ENCODE data around the gene MRM2.
"Not testable (repeated sequence)": the region's sequence is repeated elsewhere in the genome, so short reads cannot be mapped to it uniquely, and the experiment has no call there.

The MRM2 gene

DNA sequence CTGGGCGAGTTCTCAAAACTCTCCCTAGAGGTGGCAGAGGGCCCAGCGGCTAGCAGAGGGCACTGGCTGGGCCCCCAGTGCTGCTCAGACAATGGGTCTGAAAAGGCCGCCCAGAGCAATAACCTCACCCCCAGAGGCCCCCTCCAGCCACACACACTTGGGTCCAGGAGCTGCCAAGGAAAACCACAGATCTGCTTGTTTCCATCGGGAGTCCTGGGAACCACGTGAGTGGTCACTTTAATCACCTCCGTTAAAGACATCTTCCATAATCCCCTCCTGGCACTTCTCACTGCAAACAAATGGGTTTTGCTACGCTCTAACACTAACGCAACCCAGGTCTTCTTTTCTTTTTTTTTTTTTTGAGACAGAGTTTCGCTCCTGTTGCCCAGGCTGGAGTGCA, 30.0 kb upstream of the MRM2 start:
- Mint-ChIP-seq H3K4me1 (no peaks in the 10 kb centered on the region), H3K36me3 (peaks cover 7% of the 10 kb centered on the region), H3K4me3 (no peak overlapping the region), H3K9me3 (no peaks in the 10 kb centered on the region), H3K27ac (no peak overlapping the region)
- no peak for DNase-seq (ENCODE audit: low spot score in 2 of 2)
- no peak for ATAC-seq

GRCh38 chr7:2271273-2272026, 29.4 kb upstream of the MRM2 start:
- H3K36me3 Mint-ChIP-seq = peaks cover 7% of the 10 kb centered on the region
- no peak for ATAC-seq
- DNase-seq (ENCODE audit: low spot score in 2 of 2) = no peak
- H3K4me3 Mint-ChIP-seq = no peak overlapping the region
- no peaks in the 10 kb centered on the region for H3K4me1 Mint-ChIP-seq
- no peaks in the 10 kb centered on the region for H3K9me3 Mint-ChIP-seq
- H3K27ac Mint-ChIP-seq = no peak overlapping the region

- Mint-ChIP-seq H3K9me3 (no peaks in the 10 kb centered on the region), H3K4me1 (no peaks in the 10 kb centered on the region), H3K36me3 (peaks cover 7% of the 10 kb centered on the region), H3K4me3 (no peak overlapping the region), H3K27ac (no peak overlapping the region)
- DNase-seq (ENCODE audit: low spot score in 2 of 2) (no peak), ATAC-seq (no peak)
These were observed 28.5 kb upstream of the MRM2 start for GRCh38 chr7:2270495-2270894.

DNA sequence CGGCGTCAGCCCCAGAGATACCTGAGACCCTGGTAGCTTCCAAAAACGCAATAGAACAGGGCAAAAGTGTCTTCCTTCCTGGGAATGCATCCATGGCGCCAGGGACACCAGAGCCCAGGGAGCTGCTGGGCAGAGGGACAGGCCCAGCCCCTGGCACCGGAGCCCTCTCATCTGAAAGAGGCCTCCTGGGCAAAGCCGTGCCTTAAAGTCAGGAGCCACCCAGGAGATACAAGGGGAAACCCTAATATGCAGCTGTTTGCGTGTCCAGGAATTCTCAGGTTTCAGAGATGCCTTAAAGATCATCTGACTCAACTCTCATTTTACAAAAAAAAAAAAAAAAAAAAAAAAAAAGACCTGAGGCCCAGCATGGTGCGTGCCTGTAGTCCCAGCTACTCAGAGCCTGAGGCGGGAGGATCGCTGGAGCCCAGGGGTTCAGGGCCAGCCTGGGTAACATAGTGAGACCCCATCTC, 28.0 kb upstream of the MRM2 start:
- peaks cover 7% of the 10 kb centered on the region for H3K36me3 Mint-ChIP-seq
- H3K4me3 Mint-ChIP-seq = no peak overlapping the region
- no peak for ATAC-seq
- DNase-seq (ENCODE audit: low spot score in 2 of 2) = no peak
- no peaks in the 10 kb centered on the region for H3K9me3 Mint-ChIP-seq
- H3K4me1 Mint-ChIP-seq = no peaks in the 10 kb centered on the region
- H3K27ac Mint-ChIP-seq = no peak overlapping the region

GRCh38 chr7:2269089-2269990, 27.3 kb upstream of the MRM2 start:
- H3K27ac Mint-ChIP-seq, ATAC-seq: not testable (repeated sequence)

GRCh38 chr7:2266911-2267310, 24.9 kb upstream of the MRM2 start:
- H3K27ac Mint-ChIP-seq = no peak overlapping the region
- no peak for ATAC-seq
- no peak for DNase-seq (ENCODE audit: low spot score in 2 of 2)
- H3K9me3 Mint-ChIP-seq = no peaks in the 10 kb centered on the region
- peaks cover 3% of the 10 kb centered on the region for H3K4me1 Mint-ChIP-seq
- no peak overlapping the region for H3K4me3 Mint-ChIP-seq
- peaks cover 13% of the 10 kb centered on the region for H3K36me3 Mint-ChIP-seq

More at GRCh38 chr7:2269089-2269990, 27.3 kb upstream of the MRM2 start:
- not testable (repeated sequence) for H3K36me3 Mint-ChIP-seq; DNase-seq (ENCODE audit: low spot score in 2 of 2); H3K9me3 Mint-ChIP-seq; H3K4me3 Mint-ChIP-seq; H3K4me1 Mint-ChIP-seq

DNA sequence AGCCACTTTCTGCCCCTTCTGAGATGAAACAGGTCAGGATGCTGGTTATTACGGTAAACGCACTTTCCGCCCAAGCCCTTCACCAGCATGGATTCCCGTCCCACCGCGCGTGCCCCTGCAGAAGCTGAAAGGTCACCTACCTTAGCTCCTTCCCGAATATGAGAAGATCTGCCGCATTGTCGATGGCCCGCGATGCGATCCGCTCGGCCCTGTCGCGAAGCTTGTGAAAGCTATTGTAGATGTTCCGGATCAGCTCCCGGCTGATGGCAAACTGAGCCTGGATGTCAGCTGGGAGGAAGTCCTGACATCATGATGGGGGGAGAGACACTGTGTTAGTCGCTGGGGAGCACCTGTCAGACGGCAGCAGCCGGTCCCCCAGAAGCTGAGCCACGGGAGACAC, 22.2 kb upstream of the MRM2 start:
- DNase-seq (ENCODE audit: low spot score in 2 of 2) = no peak
- H3K4me1 Mint-ChIP-seq = peaks cover 19% of the 10 kb centered on the region
- no peak overlapping the region for H3K4me3 Mint-ChIP-seq
- no peak for ATAC-seq
- H3K27ac Mint-ChIP-seq = no peak overlapping the region
- peaks cover 26% of the 10 kb centered on the region for H3K36me3 Mint-ChIP-seq
- no peaks in the 10 kb centered on the region for H3K9me3 Mint-ChIP-seq

GRCh38 chr7:2263176-2263575, 21.2 kb upstream of the MRM2 start:
- no peak overlapping the region for H3K27ac Mint-ChIP-seq
- H3K9me3 Mint-ChIP-seq = no peaks in the 10 kb centered on the region
- DNase-seq (ENCODE audit: low spot score in 2 of 2) = no peak
- H3K4me1 Mint-ChIP-seq = peaks cover 25% of the 10 kb centered on the region
- ATAC-seq = no peak
- H3K4me3 Mint-ChIP-seq = no peak overlapping the region
- H3K36me3 Mint-ChIP-seq = peaks cover 30% of the 10 kb centered on the region

GRCh38 chr7:2261611-2262010, 19.6 kb upstream of the MRM2 start:
- Mint-ChIP-seq H3K36me3 (peaks cover 30% of the 10 kb centered on the region), H3K27ac (peak overlapping the region; percentile 38), H3K4me1 (peaks cover 27% of the 10 kb centered on the region), H3K4me3 (peak overlapping the region; percentile 4), H3K9me3 (no peaks in the 10 kb centered on the region)
- DNase-seq (ENCODE audit: low spot score in 2 of 2) = no peak
- no peak for ATAC-seq

DNA sequence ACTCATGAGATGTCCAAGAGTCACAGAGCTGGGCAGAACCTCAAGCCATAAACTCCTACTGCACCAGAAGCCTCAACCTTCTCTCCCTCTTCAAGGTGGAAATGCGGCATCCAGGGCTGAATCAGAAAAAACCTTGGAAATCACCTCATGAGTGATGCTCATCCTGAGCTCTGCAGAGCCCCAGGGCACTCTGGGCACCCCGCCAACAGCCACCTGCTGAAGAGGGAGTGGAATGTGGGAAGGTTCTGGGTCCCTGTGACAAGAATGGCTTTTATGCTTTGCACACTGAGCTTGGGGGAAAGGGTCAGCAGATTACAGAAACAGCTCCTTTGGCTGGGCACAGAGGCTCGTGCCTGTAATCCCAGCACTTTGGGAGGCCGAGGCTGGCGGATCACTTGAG, 18.8 kb upstream of the MRM2 start:
- DNase-seq (ENCODE audit: low spot score in 2 of 2) = no peak
- Mint-ChIP-seq H3K27ac (no peak overlapping the region), H3K36me3 (peaks cover 36% of the 10 kb centered on the region), H3K4me1 (peaks cover 33% of the 10 kb centered on the region), H3K4me3 (no peak overlapping the region), H3K9me3 (no peaks in the 10 kb centered on the region)
- no peak for ATAC-seq

- Mint-ChIP-seq H3K27ac (peak overlapping the region; percentile 30), H3K9me3 (no peaks in the 10 kb centered on the region), H3K36me3 (peaks cover 49% of the 10 kb centered on the region), H3K4me3 (peak overlapping the region; percentile 13), H3K4me1 (peaks cover 41% of the 10 kb centered on the region)
- no peak for DNase-seq (ENCODE audit: low spot score in 2 of 2)
- no peak for ATAC-seq
These were observed 17.5 kb upstream of the MRM2 start for GRCh38 chr7:2259480-2259879.

- ATAC-seq (peak; percentile 64), DNase-seq (ENCODE audit: low spot score in 2 of 2) (peak in 1 of 2 donors; percentile 57)
- no peaks in the 10 kb centered on the region for H3K9me3 Mint-ChIP-seq
- peaks cover 48% of the 10 kb centered on the region for H3K36me3 Mint-ChIP-seq
- peak overlapping the region; percentile 13 for H3K4me3 Mint-ChIP-seq
- peak overlapping the region; percentile 30 for H3K27ac Mint-ChIP-seq
- peaks cover 41% of the 10 kb centered on the region for H3K4me1 Mint-ChIP-seq
These were observed 16.8 kb upstream of the MRM2 start for GRCh38 chr7:2258661-2259365.

DNA sequence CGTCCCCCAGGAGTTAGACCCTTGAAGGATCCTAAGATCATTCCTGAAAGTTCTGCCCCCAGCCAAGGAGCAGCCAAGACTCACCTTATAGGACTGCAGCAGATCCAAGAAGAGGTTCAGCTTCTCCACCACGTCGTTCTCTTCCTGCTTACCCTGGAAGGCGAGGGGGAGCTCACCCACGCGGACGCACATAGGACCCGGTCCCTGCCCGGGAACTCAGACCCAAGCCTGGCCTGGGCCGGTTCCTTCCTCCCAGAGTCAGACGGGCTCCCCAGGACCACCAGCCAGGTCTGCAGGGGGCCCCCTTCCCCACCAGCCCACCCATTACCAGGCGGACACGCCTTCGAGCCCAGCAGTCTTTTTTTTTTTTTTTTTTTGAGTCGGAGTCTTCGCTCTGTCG, 15.6 kb upstream of the MRM2 start:
- peaks cover 51% of the 10 kb centered on the region for H3K36me3 Mint-ChIP-seq
- no peaks in the 10 kb centered on the region for H3K9me3 Mint-ChIP-seq
- H3K27ac Mint-ChIP-seq = no peak overlapping the region
- no peak for ATAC-seq
- no peak for DNase-seq (ENCODE audit: low spot score in 2 of 2)
- H3K4me3 Mint-ChIP-seq = no peak overlapping the region
- peaks cover 47% of the 10 kb centered on the region for H3K4me1 Mint-ChIP-seq

- H3K9me3 Mint-ChIP-seq = no peaks in the 10 kb centered on the region
- ATAC-seq (no peak), DNase-seq (ENCODE audit: low spot score in 2 of 2) (no peak)
- H3K36me3 Mint-ChIP-seq = peaks cover 50% of the 10 kb centered on the region
- H3K27ac Mint-ChIP-seq = no peak overlapping the region
- H3K4me1 Mint-ChIP-seq = peaks cover 46% of the 10 kb centered on the region
- H3K4me3 Mint-ChIP-seq = no peak overlapping the region
These were observed 15.1 kb upstream of the MRM2 start for GRCh38 chr7:2257046-2257551.
